ENCODE data around the gene PNLDC1.
A peak's percentile ranks its signal among the peaks of the same experiment; 100 is the strongest.
"Not testable (repeated sequence)": the region's sequence is repeated elsewhere in the genome, so short reads cannot be mapped to it uniquely, and the experiment has no call there.

PNLDC1 gene

DNA sequence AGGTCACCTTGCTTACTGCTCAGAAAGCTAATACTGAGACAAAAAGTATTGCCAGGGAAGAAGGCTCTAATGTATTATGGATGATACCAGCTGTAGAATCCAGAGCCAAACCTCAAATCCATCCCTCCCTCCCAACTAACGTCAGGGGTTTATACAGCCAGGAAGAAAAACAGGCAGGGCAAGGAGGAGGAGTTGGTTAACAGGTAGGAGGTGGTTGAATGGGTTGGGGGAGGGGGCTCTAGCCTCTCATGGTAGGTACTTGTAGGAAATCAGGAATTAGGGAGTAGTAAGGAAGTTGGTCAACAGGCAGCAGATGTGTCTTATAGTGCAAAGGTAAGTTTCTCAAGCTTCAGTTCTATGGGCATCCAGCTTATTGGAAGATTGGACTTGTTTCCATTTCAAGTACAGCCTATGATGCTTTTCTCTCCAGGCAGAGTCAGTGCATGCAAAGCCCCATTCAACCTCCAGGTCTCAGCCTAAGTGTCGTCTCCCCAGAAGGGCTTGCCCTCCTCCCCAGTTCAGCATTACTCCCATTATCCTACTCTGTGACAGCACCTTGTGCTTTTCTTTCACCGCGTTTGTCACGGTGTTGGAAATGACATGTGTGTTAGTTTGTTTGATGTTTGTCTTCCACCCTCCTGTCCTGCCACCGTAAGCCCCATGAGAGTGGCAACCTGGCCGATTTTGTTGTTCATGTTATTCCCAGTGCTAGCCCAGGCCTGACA, 38.1 kb downstream of the PNLDC1 start:
- Histone ChIP-seq H2AFZ (ENCODE audit: low read length) (no peak overlapping the region), H3F3A (ENCODE audit: low read depth) (no peaks in the 10 kb centered on the region), H3K9me2 (replicated peaks; ENCODE audit: low read depth, low read length) (no peaks in the 10 kb centered on the region), H3K36me3 (ENCODE audit: insufficient read depth, low read length) (no peaks in the 10 kb centered on the region), H3K4me2 (ENCODE audit: low read depth, low read length, poor library complexity, severe bottlenecking) (no peak overlapping the region), H3K9ac (ENCODE audit: low read depth, low read length, poor library complexity, severe bottlenecking) (no peak overlapping the region), H3K4me1 (ENCODE audit: insufficient read depth, low read length, poor library complexity, severe bottlenecking) (peaks cover 23% of the 10 kb centered on the region), H3K4me3 (ENCODE audit: low read length, poor library complexity, severe bottlenecking) (no peak overlapping the region), H3K9me3 (ENCODE audit: insufficient read depth, low read depth, low read length) (no peaks in the 10 kb centered on the region), H4K20me1 (ENCODE audit: insufficient read depth, low read length, poor library complexity, severe bottlenecking) (no peaks in the 10 kb centered on the region), H3K27me3 (ENCODE audit: insufficient read depth, low read length, poor library complexity, severe bottlenecking) (no peaks in the 10 kb centered on the region), H3K79me2 (ENCODE audit: insufficient read depth, low read length) (no peaks in the 10 kb centered on the region)
- TF ChIP-seq EZH2phosphoT487 (IDR thresholded peaks at IDR 0.05; ENCODE audit: borderline replicate concordance) = no peak
- no peak for TF ChIP-seq CTCF (conservative IDR thresholded peaks at IDR 0.05; ENCODE audit: low read length)

- Histone ChIP-seq H3F3A (ENCODE audit: low read depth) (no peaks in the 10 kb centered on the region), H3K79me2 (ENCODE audit: insufficient read depth, low read length) (no peaks in the 10 kb centered on the region), H3K9me3 (ENCODE audit: insufficient read depth, low read depth, low read length) (no peaks in the 10 kb centered on the region), H3K4me3 (ENCODE audit: low read length, poor library complexity, severe bottlenecking) (no peak overlapping the region), H3K9ac (ENCODE audit: low read depth, low read length, poor library complexity, severe bottlenecking) (no peak overlapping the region), H3K9me2 (replicated peaks; ENCODE audit: low read depth, low read length) (no peaks in the 10 kb centered on the region), H2AFZ (ENCODE audit: low read length) (no peak overlapping the region), H3K27me3 (ENCODE audit: insufficient read depth, low read length, poor library complexity, severe bottlenecking) (no peaks in the 10 kb centered on the region), H3K4me2 (ENCODE audit: low read depth, low read length, poor library complexity, severe bottlenecking) (no peak overlapping the region), H4K20me1 (ENCODE audit: insufficient read depth, low read length, poor library complexity, severe bottlenecking) (no peaks in the 10 kb centered on the region), H3K4me1 (ENCODE audit: insufficient read depth, low read length, poor library complexity, severe bottlenecking) (peaks cover 5% of the 10 kb centered on the region), H3K36me3 (ENCODE audit: insufficient read depth, low read length) (no peaks in the 10 kb centered on the region)
- no peak for TF ChIP-seq EZH2phosphoT487 (IDR thresholded peaks at IDR 0.05; ENCODE audit: borderline replicate concordance)
- peak; percentile 35 for TF ChIP-seq CTCF (conservative IDR thresholded peaks at IDR 0.05; ENCODE audit: low read length)
Observed at GRCh38 chr6:159842035-159842434, 42.0 kb downstream of the PNLDC1 start.

DNA sequence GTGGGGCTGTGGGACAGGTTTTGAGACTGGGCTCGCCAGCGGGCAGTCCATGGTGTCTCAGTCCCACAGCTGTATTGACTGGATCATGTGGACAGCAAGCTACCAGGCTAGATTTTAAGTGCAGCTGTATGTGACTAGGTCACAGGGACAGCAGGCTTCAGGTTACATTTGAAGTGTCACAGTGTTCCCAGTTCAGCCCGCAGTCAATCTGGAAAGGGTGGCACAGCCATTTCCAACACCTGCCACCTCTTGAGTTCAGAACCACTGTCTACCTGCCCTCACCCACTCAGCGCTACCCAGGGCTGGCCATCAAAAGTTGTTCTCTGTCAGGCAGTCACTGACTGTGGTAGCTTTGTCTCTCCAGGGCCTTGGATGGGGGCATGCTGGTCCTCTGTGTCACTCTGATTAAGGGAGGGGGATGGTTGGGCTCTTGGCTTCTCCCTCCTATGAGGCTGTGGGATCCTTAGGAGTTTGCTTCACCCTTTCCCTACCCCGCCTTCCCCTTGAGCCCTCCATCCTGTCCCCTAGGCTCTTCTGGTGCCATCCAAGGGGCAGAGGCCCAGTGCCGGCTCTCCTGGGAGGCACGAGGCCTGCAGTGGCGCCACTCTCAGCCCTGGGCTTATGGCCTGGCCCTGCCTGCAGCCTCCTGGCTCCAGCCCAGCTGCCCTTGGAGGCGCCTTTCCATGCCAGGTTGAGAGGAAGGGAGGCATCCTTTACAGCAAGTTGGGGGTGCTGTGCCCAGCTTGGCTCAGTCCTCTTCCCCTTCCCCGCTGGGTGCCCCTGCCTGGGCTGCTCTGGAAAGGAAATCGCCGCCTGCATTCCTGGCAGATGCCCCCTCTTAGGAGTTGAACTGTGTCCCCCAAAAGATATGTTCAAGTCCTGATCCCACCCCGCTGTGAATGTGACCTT, 44.9 kb downstream of the PNLDC1 start:
- no peak for TF ChIP-seq CTCF (conservative IDR thresholded peaks at IDR 0.05; ENCODE audit: low read length)
- TF ChIP-seq EZH2phosphoT487 (IDR thresholded peaks at IDR 0.05; ENCODE audit: borderline replicate concordance) = no peak
- Histone ChIP-seq H2AFZ (ENCODE audit: low read length) (no peak overlapping the region), H3K4me3 (ENCODE audit: low read length, poor library complexity, severe bottlenecking) (no peak overlapping the region), H3K9me2 (replicated peaks; ENCODE audit: low read depth, low read length) (no peaks in the 10 kb centered on the region), H3K4me1 (ENCODE audit: insufficient read depth, low read length, poor library complexity, severe bottlenecking) (peaks cover 5% of the 10 kb centered on the region), H3F3A (ENCODE audit: low read depth) (no peaks in the 10 kb centered on the region), H4K20me1 (ENCODE audit: insufficient read depth, low read length, poor library complexity, severe bottlenecking) (no peaks in the 10 kb centered on the region), H3K9ac (ENCODE audit: low read depth, low read length, poor library complexity, severe bottlenecking) (no peak overlapping the region), H3K79me2 (ENCODE audit: insufficient read depth, low read length) (no peaks in the 10 kb centered on the region), H3K36me3 (ENCODE audit: insufficient read depth, low read length) (no peaks in the 10 kb centered on the region), H3K27me3 (ENCODE audit: insufficient read depth, low read length, poor library complexity, severe bottlenecking) (no peaks in the 10 kb centered on the region), H3K4me2 (ENCODE audit: low read depth, low read length, poor library complexity, severe bottlenecking) (no peak overlapping the region), H3K9me3 (ENCODE audit: insufficient read depth, low read depth, low read length) (no peaks in the 10 kb centered on the region)

DNA sequence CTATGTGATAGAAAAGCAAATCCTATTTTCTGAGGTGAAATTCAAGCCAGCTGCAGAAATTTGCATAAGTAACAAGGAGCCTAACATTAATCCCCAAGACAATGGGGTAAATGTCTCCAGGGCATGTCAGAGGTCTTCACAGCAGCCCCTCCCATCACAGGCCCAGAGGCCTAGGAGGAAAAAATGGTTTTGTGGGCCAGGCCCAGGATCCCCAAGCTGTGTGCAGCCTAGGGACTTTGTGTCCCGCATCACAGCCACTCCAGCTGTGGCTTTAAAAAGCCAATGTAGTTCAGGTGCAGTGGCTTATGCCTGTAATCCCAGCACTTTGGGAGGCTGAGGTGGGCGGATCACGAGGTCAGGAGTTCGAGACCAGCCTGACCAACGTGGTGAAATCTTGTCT, 48.5 kb downstream of the PNLDC1 start:
- H2AFZ ChIP-seq (ENCODE audit: low read length); H3K4me1 ChIP-seq (ENCODE audit: insufficient read depth, low read length, poor library complexity, severe bottlenecking); H3K36me3 ChIP-seq (ENCODE audit: insufficient read depth, low read length); H3K4me2 ChIP-seq (ENCODE audit: low read depth, low read length, poor library complexity, severe bottlenecking); H3F3A ChIP-seq (ENCODE audit: low read depth); H4K20me1 ChIP-seq (ENCODE audit: insufficient read depth, low read length, poor library complexity, severe bottlenecking); H3K9me3 ChIP-seq (ENCODE audit: insufficient read depth, low read depth, low read length); H3K4me3 ChIP-seq (ENCODE audit: low read length, poor library complexity, severe bottlenecking); H3K27me3 ChIP-seq (ENCODE audit: insufficient read depth, low read length, poor library complexity, severe bottlenecking); H3K9ac ChIP-seq (ENCODE audit: low read depth, low read length, poor library complexity, severe bottlenecking); H3K9me2 ChIP-seq (replicated peaks; ENCODE audit: low read depth, low read length); H3K79me2 ChIP-seq (ENCODE audit: insufficient read depth, low read length): not testable (repeated sequence)

DNA sequence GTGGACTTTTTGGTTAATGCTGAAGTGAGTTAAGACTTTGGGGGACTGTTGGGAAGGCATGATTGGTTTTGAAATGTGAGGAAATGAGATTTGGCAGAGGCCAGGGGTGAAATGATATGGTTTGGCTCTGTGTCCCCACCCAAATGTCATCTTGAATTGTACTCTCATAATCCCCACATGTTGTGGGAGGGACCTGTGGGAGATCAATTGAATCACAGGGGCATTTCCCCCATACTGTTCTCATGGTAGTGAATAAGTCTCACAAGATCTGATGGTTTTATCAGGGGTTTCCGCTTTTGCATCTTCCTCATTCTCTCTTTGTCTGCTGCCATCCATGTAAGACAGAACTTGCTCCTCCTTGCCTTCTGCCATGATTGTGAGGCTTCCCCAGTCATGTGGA, 49.8 kb downstream of the PNLDC1 start:
- H3K4me3 ChIP-seq (ENCODE audit: low read length, poor library complexity, severe bottlenecking); H3K9me2 ChIP-seq (replicated peaks; ENCODE audit: low read depth, low read length); H3K4me2 ChIP-seq (ENCODE audit: low read depth, low read length, poor library complexity, severe bottlenecking); H3K36me3 ChIP-seq (ENCODE audit: insufficient read depth, low read length); H2AFZ ChIP-seq (ENCODE audit: low read length); H3K9ac ChIP-seq (ENCODE audit: low read depth, low read length, poor library complexity, severe bottlenecking); H3K27me3 ChIP-seq (ENCODE audit: insufficient read depth, low read length, poor library complexity, severe bottlenecking); H3K9me3 ChIP-seq (ENCODE audit: insufficient read depth, low read depth, low read length); H3F3A ChIP-seq (ENCODE audit: low read depth); H4K20me1 ChIP-seq (ENCODE audit: insufficient read depth, low read length, poor library complexity, severe bottlenecking); H3K4me1 ChIP-seq (ENCODE audit: insufficient read depth, low read length, poor library complexity, severe bottlenecking); H3K79me2 ChIP-seq (ENCODE audit: insufficient read depth, low read length): not testable (repeated sequence)

Data from Loucy (cell line).